IPS DF 4.7 (cell line): ENCODE data around the gene CDH2.

Experiments
- DNase-seq: peaks from one replicate; pipeline ENCODE4 v3.0.0-alpha.2; 2013; ENCODE audit warnings: low spot score; ENCODE audit errors: extremely low read depth

The CDH2 gene

GRCh38 chr18:28045176-28045810 is 131.6 kb downstream of the CDH2 start:
- no peak for DNase-seq

GRCh38 chr18:28044036-28044435 is 132.9 kb downstream of the CDH2 start:
- DNase-seq = no peak

- no peak for DNase-seq
Measured at GRCh38 chr18:28043631-28044030, 133.3 kb downstream of the CDH2 start.

- DNase-seq = no peak
Measured at GRCh38 chr18:28041366-28041765, 135.6 kb downstream of the CDH2 start.

GRCh38 chr18:28040716-28041115 is 136.2 kb downstream of the CDH2 start:
- no peak for DNase-seq

- DNase-seq = no peak
Measured at GRCh38 chr18:28040211-28040610, 136.7 kb downstream of the CDH2 start.

- no peak for DNase-seq
Measured at GRCh38 chr18:28039691-28040090, 137.2 kb downstream of the CDH2 start.

- DNase-seq = no peak
Measured at GRCh38 chr18:28039078-28039477, 137.9 kb downstream of the CDH2 start.

- no peak for DNase-seq
Measured at GRCh38 chr18:28036488-28036887, 140.4 kb downstream of the CDH2 start.

- no peak for DNase-seq
Measured at GRCh38 chr18:28034567-28034966, 142.4 kb downstream of the CDH2 start.

- DNase-seq = no peak
Measured at GRCh38 chr18:28032177-28032576, 144.8 kb downstream of the CDH2 start.

GRCh38 chr18:28030458-28030857 is 146.5 kb downstream of the CDH2 start:
- DNase-seq = no peak

GRCh38 chr18:28027755-28028154 is 149.2 kb downstream of the CDH2 start:
- DNase-seq = no peak

- DNase-seq = no peak
Measured at GRCh38 chr18:28019425-28020108, 157.4 kb downstream of the CDH2 start.

GRCh38 chr18:28018351-28018750 is 158.6 kb downstream of the CDH2 start:
- DNase-seq = no peak

GRCh38 chr18:28015671-28016070 is 161.3 kb downstream of the CDH2 start:
- DNase-seq = no peak

- DNase-seq = no peak
Measured at GRCh38 chr18:28013066-28013465, 163.9 kb downstream of the CDH2 start.

- no peak for DNase-seq
Measured at GRCh38 chr18:28012336-28012735, 164.6 kb downstream of the CDH2 start.

- no peak for DNase-seq
Measured at GRCh38 chr18:28009589-28009988, 167.3 kb downstream of the CDH2 start.

- no peak for DNase-seq
Measured at GRCh38 chr18:28007841-28008240, 169.1 kb downstream of the CDH2 start.

- DNase-seq = no peak
Measured at GRCh38 chr18:28005164-28005563, 171.8 kb downstream of the CDH2 start.

GRCh38 chr18:28004606-28005005 is 172.3 kb downstream of the CDH2 start:
- DNase-seq = no peak

- no peak for DNase-seq
Measured at GRCh38 chr18:28003451-28003850, 173.5 kb downstream of the CDH2 start.
